Panc1 (cell line): ENCODE results near the gene FXYD4.

Experiments used
- POLR2AphosphoS5 ChIP-seq: IDR thresholded peaks from 2 replicates; pipeline ENCODE4 v1.6.1; 2012; ENCODE audit warnings: mild to moderate bottlenecking, low read depth, low read length, moderate library complexity
- TCF7L2 ChIP-seq: IDR thresholded peaks from 2 replicates; pipeline ENCODE4 v1.6.1; 2011; ENCODE audit warnings: mild to moderate bottlenecking, low read depth, low read length, inconsistent platforms
- TF ChIP-seq, protein P1 (sequence below): fragments of 450-650 bp; IDR thresholded peaks from 2 replicates; pipeline ENCODE4 v1.5.1; 2017; ENCODE audit warnings: mild to moderate bottlenecking
- TF ChIP-seq, protein P2 (sequence below), 2 experiments: IDR thresholded peaks; 2 replicates each; pipeline ENCODE4 v1.6.1; 2011 to 2012; ENCODE audit warnings: low read depth in 2 of 2, control low read depth in 1 of 2, low read length in 1 of 2, mild to moderate bottlenecking in 1 of 2, moderate library complexity in 1 of 2; ENCODE audit not compliant: insufficient read depth in 1 of 2

DNA sequence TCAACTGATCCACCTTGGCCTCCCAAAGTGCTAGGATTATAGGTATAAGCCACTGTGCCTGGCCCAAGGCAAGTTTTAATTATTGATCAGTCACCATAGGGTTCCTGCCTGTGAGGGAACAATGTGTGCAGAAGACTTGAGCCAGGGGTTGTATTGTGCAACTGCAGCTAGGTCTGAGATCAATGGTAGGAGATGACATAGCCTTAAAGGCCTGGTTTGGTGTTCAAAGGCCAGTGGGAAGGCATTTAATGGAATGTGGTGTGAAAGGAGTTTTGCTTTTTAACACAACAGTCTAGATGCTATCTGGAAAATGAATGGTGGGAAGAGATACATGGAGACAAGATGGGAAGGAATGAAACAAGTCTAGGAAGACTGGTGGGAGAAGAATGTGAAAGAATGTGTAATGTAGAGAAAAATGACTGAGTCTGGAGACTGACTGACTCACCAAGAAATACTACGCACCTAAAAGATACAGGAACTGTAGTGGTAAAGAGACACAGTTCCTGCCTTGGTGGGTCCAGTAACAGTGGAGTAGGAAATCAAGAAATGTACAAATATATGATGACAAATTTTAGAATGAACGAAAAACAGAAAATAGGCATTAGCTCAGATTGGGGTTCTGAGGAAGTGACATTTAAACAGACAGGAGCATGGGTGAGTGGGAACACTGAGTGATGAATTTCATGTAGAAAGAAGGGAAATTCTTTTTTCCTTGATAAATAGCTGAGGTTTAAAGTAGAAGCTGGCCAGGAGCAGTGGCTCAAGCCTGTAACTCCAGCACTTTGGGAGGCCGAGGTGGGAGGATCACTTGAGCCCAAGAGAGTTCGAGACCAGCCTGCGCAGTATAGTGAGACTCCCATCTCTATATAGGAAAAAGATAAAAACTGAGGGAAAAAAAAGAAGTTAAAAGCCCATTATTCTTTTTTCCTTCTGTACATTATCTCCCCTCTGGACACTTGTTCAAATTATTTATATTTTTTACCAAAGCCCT is 28.2 kb downstream of the FXYD4 start:
- TF ChIP-seq, protein P1, sequence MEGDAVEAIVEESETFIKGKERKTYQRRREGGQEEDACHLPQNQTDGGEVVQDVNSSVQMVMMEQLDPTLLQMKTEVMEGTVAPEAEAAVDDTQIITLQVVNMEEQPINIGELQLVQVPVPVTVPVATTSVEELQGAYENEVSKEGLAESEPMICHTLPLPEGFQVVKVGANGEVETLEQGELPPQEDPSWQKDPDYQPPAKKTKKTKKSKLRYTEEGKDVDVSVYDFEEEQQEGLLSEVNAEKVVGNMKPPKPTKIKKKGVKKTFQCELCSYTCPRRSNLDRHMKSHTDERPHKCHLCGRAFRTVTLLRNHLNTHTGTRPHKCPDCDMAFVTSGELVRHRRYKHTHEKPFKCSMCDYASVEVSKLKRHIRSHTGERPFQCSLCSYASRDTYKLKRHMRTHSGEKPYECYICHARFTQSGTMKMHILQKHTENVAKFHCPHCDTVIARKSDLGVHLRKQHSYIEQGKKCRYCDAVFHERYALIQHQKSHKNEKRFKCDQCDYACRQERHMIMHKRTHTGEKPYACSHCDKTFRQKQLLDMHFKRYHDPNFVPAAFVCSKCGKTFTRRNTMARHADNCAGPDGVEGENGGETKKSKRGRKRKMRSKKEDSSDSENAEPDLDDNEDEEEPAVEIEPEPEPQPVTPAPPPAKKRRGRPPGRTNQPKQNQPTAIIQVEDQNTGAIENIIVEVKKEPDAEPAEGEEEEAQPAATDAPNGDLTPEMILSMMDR, result no peak
- TF ChIP-seq POLR2AphosphoS5, result no peak
- TF ChIP-seq TCF7L2, result no peak
- TF ChIP-seq, protein P2, sequence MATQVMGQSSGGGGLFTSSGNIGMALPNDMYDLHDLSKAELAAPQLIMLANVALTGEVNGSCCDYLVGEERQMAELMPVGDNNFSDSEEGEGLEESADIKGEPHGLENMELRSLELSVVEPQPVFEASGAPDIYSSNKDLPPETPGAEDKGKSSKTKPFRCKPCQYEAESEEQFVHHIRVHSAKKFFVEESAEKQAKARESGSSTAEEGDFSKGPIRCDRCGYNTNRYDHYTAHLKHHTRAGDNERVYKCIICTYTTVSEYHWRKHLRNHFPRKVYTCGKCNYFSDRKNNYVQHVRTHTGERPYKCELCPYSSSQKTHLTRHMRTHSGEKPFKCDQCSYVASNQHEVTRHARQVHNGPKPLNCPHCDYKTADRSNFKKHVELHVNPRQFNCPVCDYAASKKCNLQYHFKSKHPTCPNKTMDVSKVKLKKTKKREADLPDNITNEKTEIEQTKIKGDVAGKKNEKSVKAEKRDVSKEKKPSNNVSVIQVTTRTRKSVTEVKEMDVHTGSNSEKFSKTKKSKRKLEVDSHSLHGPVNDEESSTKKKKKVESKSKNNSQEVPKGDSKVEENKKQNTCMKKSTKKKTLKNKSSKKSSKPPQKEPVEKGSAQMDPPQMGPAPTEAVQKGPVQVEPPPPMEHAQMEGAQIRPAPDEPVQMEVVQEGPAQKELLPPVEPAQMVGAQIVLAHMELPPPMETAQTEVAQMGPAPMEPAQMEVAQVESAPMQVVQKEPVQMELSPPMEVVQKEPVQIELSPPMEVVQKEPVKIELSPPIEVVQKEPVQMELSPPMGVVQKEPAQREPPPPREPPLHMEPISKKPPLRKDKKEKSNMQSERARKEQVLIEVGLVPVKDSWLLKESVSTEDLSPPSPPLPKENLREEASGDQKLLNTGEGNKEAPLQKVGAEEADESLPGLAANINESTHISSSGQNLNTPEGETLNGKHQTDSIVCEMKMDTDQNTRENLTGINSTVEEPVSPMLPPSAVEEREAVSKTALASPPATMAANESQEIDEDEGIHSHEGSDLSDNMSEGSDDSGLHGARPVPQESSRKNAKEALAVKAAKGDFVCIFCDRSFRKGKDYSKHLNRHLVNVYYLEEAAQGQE (IDR thresholded peaks at IDR 0.05; ENCODE audit: insufficient read depth in 1 of 2, low read depth in 2 of 2, low read length in 1 of 2), result no peak
